Pancreas (tissue), 10 donors: ENCODE measurements around the gene GDF10. TPM values are rescaled to one million over a fixed set of nuclear protein-coding genes. Genes with fewer than 3 reads are reported as not detected.

ENCODE experiments used
- ATAC-seq, 4 donors: fragments of 200-7000 bp; cut with Tn5 transposase; one replicate each; pipeline versions ENCODE4 v1.8.0 to v1.9.1; 2020; ENCODE audit warnings: mild to moderate bottlenecking in 4 of 4, moderate library complexity in 4 of 4
- DNase-seq, 6 donors: peaks; one replicate each; pipeline ENCODE4 v3.0.0-alpha.2; 2020
- FAIRE-seq: peaks from 2 replicates; lab custom pipeline; 2012; peaks lifted over from hg19 to GRCh38; lab: Jason Lieb, UNC
- H3K27ac ChIP-seq, 4 donors: fragments of 200-600 bp; sonication (generic); 1 replicate in 3 of 4; 2 replicates in 1 of 4; pipeline versions ENCODE4 v1.5.0 to v1.8.0; 2020
- H3K27me3 ChIP-seq, 4 donors: fragments of 200-600 bp; one replicate each; pipeline ENCODE4 v1.8.0; 2021
- H3K36me3 ChIP-seq, 3 donors: fragments of 200-600 bp; sonication (generic) in 1 of 3; one replicate each; pipeline versions ENCODE4 v1.5.0 to v1.8.0; 2020 to 2021
- H3K4me1 ChIP-seq, 3 donors: fragments of 200-600 bp; one replicate each; pipeline ENCODE4 v1.8.0; 2021
- H3K4me3 ChIP-seq, 4 donors: fragments of 200-600 bp; sonication (generic) in 2 of 4; one replicate each; pipeline versions ENCODE4 v1.5.0 to v1.8.0; 2020 to 2021
- H3K9me3 ChIP-seq, 4 donors: fragments of 200-600 bp; one replicate each; pipeline ENCODE4 v1.8.0; 2021
- CTCF ChIP-seq, 4 donors: fragments of 200-600 bp; sonication (generic) in 3 of 4; IDR thresholded peaks; one replicate each; pipeline versions ENCODE4 v1.5.0 to v1.8.0; 2021; ENCODE audit warnings: antibody characterized with exemption in 4 of 4
- WGBS, 2 donors: extraction: QIAGEN DNeasy Blood & Tissue Kit; methylation state at CpG; one replicate each; pipeline ENCODE4 v1.1.7; 2013; 5-methylcytosine and 5-hydroxymethylcytosine counted together
- intact Hi-C, 3 donors: fragments of 100-400 bp; cut with DNase I; formaldehyde crosslinking; loops; one replicate each; pipeline versions ENCODE4 v1.11.1 to v1.14.2; 2022
- polyA plus RNA-seq, 2 donors: library from polyadenylated mRNA; stranded (reverse); fragments of 200-250 nt; gene quantifications; one replicate each; pipeline ENCODE4 v1.2.3, GENCODE V29; 2013
- total RNA-seq, 6 donors: library from RNA; stranded (reverse); fragmentation: NEBNext Ultra II Directional in 4 of 6; extraction: Animal tissue kit (Norgen Biotek cat#: 25700) in 4 of 6; gene quantifications; one replicate each; pipeline versions ENCODE4 v1.2.1 to v1.2.4, GENCODE V29; 2021 to 2023
- donor health status: healthy with polysubstance abuse.
- donor health status: DM: no; HTN: no; CAD: no; lungs with moderate emphysema.
- donor health status: DM: no; HTN: no; CAD: no.
- donor health status: control.
- donor health status: control.
- donor health status: Bipolar disorder and iron deficiency.
- donor health status: DM: yes; HTN: yes; CAD: no.
- donor health status: DM: no; HTN: no; CAD: no.
- donor health status: DM: no; HTN: no; CAD: no.
- donor health status: DM: yes; HTN: yes; CAD: no.

GDF10 gene
- total and polyA plus RNA-seq, 8 donors = 2.0 to 13.7 (median 8.8) TPM

DNA sequence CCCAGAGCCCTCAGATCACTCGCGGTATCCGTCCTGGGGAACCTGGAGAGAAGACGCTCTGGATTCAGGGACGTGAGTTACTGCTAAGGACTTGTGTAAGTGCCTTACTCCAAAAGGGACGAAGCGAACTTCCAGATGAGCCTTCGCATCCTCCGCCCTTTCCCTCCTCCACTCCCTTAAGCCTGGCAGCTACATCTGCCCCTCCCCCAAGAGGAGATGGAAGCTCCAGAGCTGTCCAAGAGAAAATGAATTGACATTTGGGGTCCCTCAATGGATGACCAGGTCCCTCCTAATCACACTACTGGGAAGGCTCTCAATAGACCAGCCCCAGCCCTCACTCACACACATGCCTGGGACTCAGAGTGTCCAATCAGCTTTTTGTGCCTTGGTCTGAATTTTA lies 31.3 kb upstream of the GDF10 start:
- 83% methylated on average over 9 of the region's 9 CpGs for WGBS, 2 donors

DNA sequence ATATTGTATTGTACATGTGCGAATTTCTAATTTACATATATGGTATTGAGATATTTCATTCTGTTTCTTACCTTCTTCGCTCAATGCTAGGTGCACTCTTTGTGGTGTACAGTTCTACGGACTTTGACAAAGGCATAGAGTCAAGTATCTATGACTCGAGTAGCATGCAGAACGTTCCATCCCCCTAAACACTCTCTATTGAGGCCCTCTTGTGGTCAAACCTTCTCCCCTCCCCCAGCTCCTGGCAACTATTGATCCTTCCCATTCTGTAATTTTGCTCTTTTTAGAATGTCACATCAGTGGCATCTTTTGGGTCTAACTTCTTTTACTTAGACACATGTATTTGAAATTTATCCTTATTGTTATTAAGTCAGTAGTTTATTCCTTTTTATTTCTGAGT lies 30.7 kb upstream of the GDF10 start:
- H3K27me3 ChIP-seq = no peaks in the 10 kb centered on the region
- no peaks in the 10 kb centered on the region for H3K36me3 ChIP-seq
- no peak overlapping the region for H3K27ac ChIP-seq
- ATAC-seq (peak in 1 of 4 donors; percentile 54), DNase-seq (no peak), FAIRE-seq (no peak)
- no peak for TF ChIP-seq CTCF (IDR thresholded peaks at IDR 0.05)
- WGBS, 2 donors = 54 to 58% methylated on average over 5 of the region's 5 CpGs
- H3K4me3 ChIP-seq = no peak overlapping the region
- no peaks in the 10 kb centered on the region for H3K9me3 ChIP-seq
- intact Hi-C loops = no loop called here
- no peaks in the 10 kb centered on the region for H3K4me1 ChIP-seq

More for the DNA sequence above, 31.3 kb upstream of the GDF10 start:
- FAIRE-seq (no peak), DNase-seq (no peak), ATAC-seq (no peak)
- Histone ChIP-seq H3K36me3 (no peaks in the 10 kb centered on the region), H3K9me3 (no peaks in the 10 kb centered on the region), H3K4me1 (no peaks in the 10 kb centered on the region), H3K4me3 (no peak overlapping the region), H3K27me3 (no peaks in the 10 kb centered on the region), H3K27ac (no peak overlapping the region)
- no peak for TF ChIP-seq CTCF (IDR thresholded peaks at IDR 0.05)
- intact Hi-C loops = no loop called here

DNA sequence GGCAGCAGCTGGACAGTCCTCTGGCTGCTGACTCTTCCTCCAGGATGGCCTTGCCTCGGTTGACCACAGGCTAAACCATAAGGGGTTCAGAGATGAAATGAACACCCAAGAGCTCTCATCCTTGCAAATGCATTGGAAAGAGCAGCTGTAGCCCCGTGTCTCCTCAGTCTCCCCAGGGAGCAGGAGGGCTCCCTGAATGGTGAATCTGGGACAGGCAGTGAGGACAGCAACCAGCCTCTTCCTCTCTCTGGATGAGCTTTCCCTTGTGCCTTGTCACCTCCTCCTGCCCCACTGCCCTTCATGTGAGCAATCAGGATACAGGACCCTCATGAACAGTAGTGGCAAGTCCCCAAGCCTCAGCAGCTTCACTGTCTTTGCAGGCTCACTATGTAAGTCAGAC lies 23.9 kb upstream of the GDF10 start:
- no peaks in the 10 kb centered on the region for H3K27me3 ChIP-seq
- FAIRE-seq = no peak
- ATAC-seq = no peak
- no peaks in the 10 kb centered on the region for H3K36me3 ChIP-seq
- no peaks in the 10 kb centered on the region for H3K4me1 ChIP-seq
- no peak overlapping the region for H3K27ac ChIP-seq
- intact Hi-C loops = no loop called here
- H3K9me3 ChIP-seq = no peaks in the 10 kb centered on the region
- 58 to 77% methylated on average over 2 of the region's 2 CpGs for WGBS, 2 donors
- no peak for TF ChIP-seq CTCF (IDR thresholded peaks at IDR 0.05)
- no peak overlapping the region for H3K4me3 ChIP-seq
- DNase-seq = no peak

DNA sequence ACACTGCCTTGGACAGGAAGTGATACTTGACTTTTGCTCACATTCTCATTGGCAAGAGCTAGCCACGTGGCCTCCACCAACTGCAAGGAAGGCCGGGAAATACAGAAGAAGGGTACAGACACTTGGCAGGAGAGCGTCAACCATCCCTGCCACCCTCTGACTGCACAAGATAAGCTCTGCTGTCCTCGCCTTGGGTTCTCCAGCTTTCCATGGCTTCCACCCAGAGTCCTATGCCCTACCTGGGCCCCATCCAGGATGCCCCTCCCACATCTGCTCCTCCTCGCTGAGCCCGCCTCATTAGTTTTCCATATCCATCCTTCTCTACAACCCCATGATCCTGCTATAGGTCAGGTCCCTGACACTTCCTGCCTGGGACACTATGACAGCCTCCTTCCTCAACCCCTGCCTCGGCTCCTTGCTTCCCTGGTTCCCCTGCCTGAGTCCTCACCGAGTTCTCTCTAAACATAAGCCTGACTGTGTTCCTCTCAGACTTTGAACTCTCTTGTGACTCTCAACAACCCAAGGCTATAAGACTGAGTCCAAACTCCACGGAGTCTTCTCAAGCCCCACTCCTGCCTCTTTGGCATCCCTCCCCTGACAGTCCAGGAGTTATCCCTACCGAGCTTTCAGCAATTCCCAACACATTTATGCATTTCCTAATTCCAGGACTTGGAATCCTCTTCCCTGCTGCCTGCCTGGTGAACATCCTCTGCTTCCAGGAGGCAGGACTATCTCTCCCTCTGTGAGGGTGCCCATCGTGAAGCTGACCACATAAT lies 23.2 kb upstream of the GDF10 start:
- ATAC-seq = no peak
- 86 to 89% methylated on average over 11 of the region's 11 CpGs for WGBS, 2 donors
- no peaks in the 10 kb centered on the region for H3K9me3 ChIP-seq

More for the DNA sequence above, 23.2 kb upstream of the GDF10 start:
- Histone ChIP-seq H3K4me3 (no peak overlapping the region), H3K27me3 (no peaks in the 10 kb centered on the region), H3K27ac (no peak overlapping the region), H3K36me3 (no peaks in the 10 kb centered on the region), H3K4me1 (no peaks in the 10 kb centered on the region)
- FAIRE-seq (no peak), DNase-seq (no peak)
- no peak for TF ChIP-seq CTCF (IDR thresholded peaks at IDR 0.05)
- intact Hi-C loops = no loop called here
